Naive thymus-derived CD4-positive, alpha-beta T cell (primary cell): ENCODE data around the gene MRPS34. TPM values are rescaled to one million over a fixed set of nuclear protein-coding genes. Genes with fewer than 3 reads are reported as not detected.
A peak's percentile ranks its signal among the peaks of the same experiment; 100 is the strongest.

Source experiments
- ATAC-seq: fragments of 150-1000 bp; cut with Tn5 transposase; 2 replicates; pipeline ENCODE4 v1.10.0; 2021; ENCODE audit warnings: mild to moderate bottlenecking, moderate library complexity
- CTCF ChIA-PET: fragments of 350-600 bp; sonication (Branson Sonifier 250); formaldehyde crosslinking; loops from one replicate; lab custom pipeline; 2021; ENCODE audit warnings: antibody characterized with exemption; lab: Charles Lee
- POLR2A ChIA-PET: fragments of 350-600 bp; sonication (Branson Sonifier 250); formaldehyde crosslinking; loops from one replicate; lab custom pipeline; 2021; ENCODE audit warnings: antibody characterized with exemption, inconsistent platforms; lab: Charles Lee
- DNase-seq, 9 donors: peaks; one replicate each; pipeline versions ENCODE4 v3.0.0 to v3.0.0-alpha.2; 2020 to 2022; ENCODE audit warnings: mixed read lengths in 1 of 9
- H3K27ac ChIP-seq: one replicate; pipeline ENCODE4 v1.7.0; 2013; ENCODE audit warnings: mild to moderate bottlenecking, low read depth, low read length, moderate library complexity
- H3K27me3 ChIP-seq, 2 donors: one replicate each; pipeline ENCODE4 v1.7.0; 2013; ENCODE audit warnings: low read length in 2 of 2, mild to moderate bottlenecking in 2 of 2, moderate library complexity in 2 of 2; ENCODE audit not compliant: control insufficient read depth in 2 of 2, insufficient read depth in 2 of 2
- H3K36me3 ChIP-seq, 3 experiments: 1 replicate in 2 of 3; 2 replicates in 1 of 3; pipeline ENCODE4 v1.7.0; 2013; ENCODE audit warnings: low read length in 3 of 3, mild to moderate bottlenecking in 3 of 3, moderate library complexity in 1 of 3; ENCODE audit not compliant: insufficient read depth in 3 of 3, control insufficient read depth in 2 of 3
- H3K4me1 ChIP-seq, 2 donors: one replicate each; pipeline ENCODE4 v1.7.0; 2013; ENCODE audit warnings: low read length in 2 of 2, mild to moderate bottlenecking in 2 of 2, moderate library complexity in 1 of 2; ENCODE audit not compliant: control insufficient read depth in 2 of 2, insufficient read depth in 2 of 2
- H3K4me3 ChIP-seq: 2 replicates; pipeline ENCODE4 v1.7.0; 2013; ENCODE audit warnings: mild to moderate bottlenecking, low read length
- H3K9me3 ChIP-seq, 3 experiments: 1 replicate in 2 of 3; 2 replicates in 1 of 3; pipeline ENCODE4 v1.7.0; 2013; ENCODE audit warnings: low read length in 3 of 3; ENCODE audit not compliant: control insufficient read depth in 2 of 3
- H3K27ac Mint-ChIP-seq, 9 donors: one replicate each; pipeline ENCODE4 v1.8.0; 2020 to 2022; ENCODE audit warnings: mixed read lengths in 9 of 9, mild to moderate bottlenecking in 8 of 9, moderate library complexity in 5 of 9, inconsistent platforms in 2 of 9
- H3K27me3 Mint-ChIP-seq, 5 donors: one replicate each; pipeline ENCODE4 v1.8.0; 2021 to 2022; ENCODE audit warnings: mixed read lengths in 5 of 5, mild to moderate bottlenecking in 1 of 5
- H3K36me3 Mint-ChIP-seq, 5 donors: one replicate each; pipeline ENCODE4 v1.8.0; 2020 to 2022; ENCODE audit warnings: mixed read lengths in 5 of 5, mild to moderate bottlenecking in 3 of 5, inconsistent platforms in 1 of 5
- H3K4me1 Mint-ChIP-seq, 7 donors: one replicate each; pipeline ENCODE4 v1.8.0; 2020 to 2022; ENCODE audit warnings: mixed read lengths in 7 of 7, mild to moderate bottlenecking in 3 of 7, inconsistent platforms in 1 of 7
- H3K4me3 Mint-ChIP-seq, 10 donors: one replicate each; pipeline ENCODE4 v1.8.0; 2020 to 2022; ENCODE audit warnings: mild to moderate bottlenecking in 10 of 10, mixed read lengths in 10 of 10, moderate library complexity in 6 of 10, inconsistent platforms in 2 of 10
- H3K9me3 Mint-ChIP-seq, 11 donors: one replicate each; pipeline ENCODE4 v1.8.0; 2020 to 2022; ENCODE audit warnings: mixed read lengths in 11 of 11, mild to moderate bottlenecking in 4 of 11, inconsistent platforms in 1 of 11, moderate library complexity in 1 of 11
- intact Hi-C, 2 donors: fragments of 100-400 bp; cut with micrococcal nuclease; formaldehyde crosslinking; loops; one replicate each; pipeline ENCODE4 v1.15.1; 2023
- polyA plus RNA-seq, 2 donors: library from polyadenylated mRNA; unstranded; fragments of 300-500 nt; fragmentation: Illumina TruSeq; gene quantifications; one replicate each; pipeline ENCODE4 v1.2.3, GENCODE V29; 2021
- total RNA-seq, 6 experiments: library from RNA in 5 of 6; stranded (reverse) in 5 of 6; gene quantifications; 1 replicate in 5 of 6; 2 replicates in 1 of 6; pipeline ENCODE4 v1.2.3 and lab custom pipeline; 2021 to 2026

MRPS34 gene
- total and polyA plus RNA-seq, 7 experiments from 2014 or later, result 41.6 to 162 (median 60.9) TPM

- H3K9me3 Mint-ChIP-seq, result no peaks in the 10 kb centered on the region
- H3K36me3 ChIP-seq, result peaks cover 12 to 62% (median 14%) of the 10 kb centered on the region in 3 experiments
These were observed 39.8 kb upstream of the MRPS34 start for GRCh38 chr16:1812732-1813163.

GRCh38 chr16:1810536-1810935 lies 37.6 kb upstream of the MRPS34 start:
- peaks cover 0 to 38% (median 21%) of the 10 kb centered on the region in 5 donors for H3K36me3 Mint-ChIP-seq
- no peak overlapping the region for H3K27ac ChIP-seq
- no peak overlapping the region for H3K4me3 Mint-ChIP-seq
- H3K9me3 ChIP-seq, result no peaks in the 10 kb centered on the region
- H3K36me3 ChIP-seq, result peaks cover 8 to 52% (median 11%) of the 10 kb centered on the region in 3 experiments
- no peak overlapping the region for H3K27ac Mint-ChIP-seq
- no peaks in the 10 kb centered on the region for H3K4me1 ChIP-seq
- peaks cover 2 to 14% (median 9%) of the 10 kb centered on the region in 7 donors for H3K4me1 Mint-ChIP-seq
- no peaks in the 10 kb centered on the region for H3K27me3 ChIP-seq
- H3K4me3 ChIP-seq, result no peak overlapping the region
- H3K9me3 Mint-ChIP-seq, result peaks cover 0 to 2% (median 0%) of the 10 kb centered on the region in 11 donors
- ChIA-PET POLR2A (no interaction called here), CTCF (no interaction called here)
- intact Hi-C loops, result no loop called here
- H3K27me3 Mint-ChIP-seq, result no peaks in the 10 kb centered on the region
- no peak for ATAC-seq
- DNase-seq, result no peak

More at GRCh38 chr16:1812732-1813163, 39.8 kb upstream of the MRPS34 start:
- Mint-ChIP-seq H3K36me3 (peaks cover 0 to 23% (median 10%) of the 10 kb centered on the region in 5 donors), H3K4me1 (peaks cover 5 to 14% (median 9%) of the 10 kb centered on the region in 7 donors), H3K4me3 (no peak overlapping the region), H3K27ac (peak overlapping the region in 3 of 9 donors; percentile 10 to 57 (median 21)), H3K27me3 (no peaks in the 10 kb centered on the region)
- Histone ChIP-seq H3K4me1 (no peaks in the 10 kb centered on the region), H3K27me3 (no peaks in the 10 kb centered on the region), H3K9me3 (no peaks in the 10 kb centered on the region), H3K27ac (no peak overlapping the region), H3K4me3 (no peak overlapping the region)
- peak; percentile 85 for ATAC-seq
- peak in 8 of 9 donors; percentile 43 to 63 (median 52) for DNase-seq
- intact Hi-C loops, result loop anchor here (1.0 kb wide), 3 partner anchors 14 to 117 kb away; partner anchors contain the start of genes MRPS34 (in 2 of the 2) and HAGH (in 1 of the 2)
- ChIA-PET CTCF (interaction anchor here (0.6 kb wide), 1 partner anchor 392 kb away, joined by 4 read pairs; no protein-coding TSS in a partner anchor), POLR2A (interaction anchor here (1.0 to 1.4 kb wide), 2 partner anchors 30 to 471 kb away, joined by 3 to 6 read pairs; partner anchors contain the start of genes NUBP2 and SPSB3)

- ChIA-PET POLR2A (no interaction called here), CTCF (no interaction called here)
- Mint-ChIP-seq H3K4me3 (no peak overlapping the region), H3K27me3 (no peaks in the 10 kb centered on the region), H3K27ac (no peak overlapping the region), H3K36me3 (peaks cover 0 to 36% (median 18%) of the 10 kb centered on the region in 5 donors), H3K9me3 (peaks cover 0 to 2% (median 0%) of the 10 kb centered on the region in 11 donors), H3K4me1 (peaks cover 2 to 14% (median 9%) of the 10 kb centered on the region in 7 donors)
- H3K9me3 ChIP-seq, result no peaks in the 10 kb centered on the region
- intact Hi-C loops, result no loop called here
- DNase-seq (no peak), ATAC-seq (no peak)
- H3K27ac ChIP-seq, result no peak overlapping the region
- no peaks in the 10 kb centered on the region for H3K27me3 ChIP-seq
- H3K36me3 ChIP-seq, result peaks cover 7 to 48% (median 8%) of the 10 kb centered on the region in 3 experiments
- H3K4me1 ChIP-seq, result no peaks in the 10 kb centered on the region
- no peak overlapping the region for H3K4me3 ChIP-seq
These were observed 37.2 kb upstream of the MRPS34 start for GRCh38 chr16:1810106-1810505.

GRCh38 chr16:1809281-1809801 lies 36.4 kb upstream of the MRPS34 start:
- CTCF ChIA-PET, result no interaction called here
- Histone ChIP-seq H3K4me1 (no peaks in the 10 kb centered on the region), H3K36me3 (peaks cover 7 to 45% (median 8%) of the 10 kb centered on the region in 3 experiments), H3K9me3 (no peaks in the 10 kb centered on the region), H3K27me3 (no peaks in the 10 kb centered on the region), H3K4me3 (no peak overlapping the region), H3K27ac (no peak overlapping the region)
- Mint-ChIP-seq H3K27me3 (no peaks in the 10 kb centered on the region), H3K4me1 (peaks cover 0 to 14% (median 9%) of the 10 kb centered on the region in 7 donors), H3K36me3 (peaks cover 0 to 33% (median 15%) of the 10 kb centered on the region in 5 donors), H3K27ac (no peak overlapping the region), H3K9me3 (peaks cover 0 to 2% (median 0%) of the 10 kb centered on the region in 11 donors), H3K4me3 (no peak overlapping the region)
- POLR2A ChIA-PET, result no interaction called here
- ATAC-seq (no peak), DNase-seq (no peak)
- intact Hi-C loops, result no loop called here

GRCh38 chr16:1808691-1809090 lies 35.8 kb upstream of the MRPS34 start:
- Mint-ChIP-seq H3K27ac (no peak overlapping the region), H3K36me3 (peaks cover 0 to 33% (median 13%) of the 10 kb centered on the region in 5 donors), H3K4me3 (no peak overlapping the region), H3K9me3 (peaks cover 0 to 2% (median 0%) of the 10 kb centered on the region in 11 donors), H3K4me1 (peaks cover 0 to 14% (median 8%) of the 10 kb centered on the region in 7 donors), H3K27me3 (no peaks in the 10 kb centered on the region)
- H3K36me3 ChIP-seq, result peaks cover 7 to 41% (median 8%) of the 10 kb centered on the region in 3 experiments
- H3K27me3 ChIP-seq, result no peaks in the 10 kb centered on the region
- intact Hi-C loops, result no loop called here
- ChIA-PET POLR2A (no interaction called here), CTCF (no interaction called here)
- ATAC-seq (no peak), DNase-seq (no peak)
- H3K27ac ChIP-seq, result no peak overlapping the region
- H3K9me3 ChIP-seq, result no peaks in the 10 kb centered on the region
- no peak overlapping the region for H3K4me3 ChIP-seq
- H3K4me1 ChIP-seq, result no peaks in the 10 kb centered on the region

GRCh38 chr16:1807626-1808025 lies 34.7 kb upstream of the MRPS34 start:
- Histone ChIP-seq H3K27me3 (no peaks in the 10 kb centered on the region), H3K9me3 (no peaks in the 10 kb centered on the region), H3K36me3 (peaks cover 7 to 37% (median 8%) of the 10 kb centered on the region in 3 experiments), H3K27ac (no peak overlapping the region), H3K4me3 (no peak overlapping the region), H3K4me1 (no peaks in the 10 kb centered on the region)
- no peak overlapping the region for H3K4me3 Mint-ChIP-seq
- ATAC-seq (no peak), DNase-seq (no peak)
- CTCF ChIA-PET, result no interaction called here
- peaks cover 0 to 2% (median 0%) of the 10 kb centered on the region in 11 donors for H3K9me3 Mint-ChIP-seq
- peaks cover 0 to 3% (median 0%) of the 10 kb centered on the region in 7 donors for H3K4me1 Mint-ChIP-seq
- no peaks in the 10 kb centered on the region for H3K27me3 Mint-ChIP-seq
- H3K27ac Mint-ChIP-seq, result no peak overlapping the region
- intact Hi-C loops, result no loop called here
- POLR2A ChIA-PET, result no interaction called here
- peaks cover 0 to 33% (median 10%) of the 10 kb centered on the region in 5 donors for H3K36me3 Mint-ChIP-seq
